Keratinocyte (primary cell): ENCODE data around the gene CRKL.

Source experiments
- CTCF ChIP-seq, 3 experiments: IDR thresholded peaks in 1 of 3; conservative IDR thresholded peaks in 1 of 3; optimal IDR thresholded peaks in 1 of 3; 2 replicates in 2 of 3; 3 replicates in 1 of 3; pipeline versions ENCODE3 to v1.5.1; 2011; ENCODE audit warnings: low read length in 3 of 3, mild to moderate bottlenecking in 3 of 3, moderate library complexity in 2 of 3, control low read depth in 1 of 3, inconsistent platforms in 1 of 3; ENCODE audit not compliant: insufficient read depth in 2 of 3; ENCODE audit errors: extremely low read depth in 1 of 3
- EZH2 ChIP-seq: IDR thresholded peaks from one replicate; pipeline ENCODE4 v1.6.1; 2012; ENCODE audit warnings: inconsistent platforms, mild to moderate bottlenecking, low read length, moderate library complexity

GRCh38 chr22:20980523-20980922, 63.3 kb downstream of the CRKL start:
- TF ChIP-seq CTCF (optimal IDR thresholded peaks at IDR 0.05 in 1 of 3, IDR thresholded peaks at IDR 0.05 in 1 of 3, conservative IDR thresholded peaks at IDR 0.05 in 1 of 3; ENCODE audit: extremely low read depth in 1 of 3, insufficient read depth in 2 of 3, low read length in 3 of 3) (no peak), EZH2 (no peak)
